SJCRH30 (cell line): ENCODE measurements around the gene CTF1. TPM values are rescaled to one million over a fixed set of nuclear protein-coding genes. Genes with fewer than 3 reads are reported as not detected.
A peak's percentile ranks its signal among the peaks of the same experiment; 100 is the strongest.

ENCODE experiments used
- DNase-seq, 2 experiments: peaks; one replicate each; pipeline ENCODE4 v3.0.0-alpha.2; 2015 to 2020
- H3K27ac ChIP-seq: fragments of 250-450 bp; sonication (Bioruptor Pico); 2 replicates; pipeline ENCODE4 v1.5.1; 2020; ENCODE audit warnings: mild to moderate bottlenecking, moderate library complexity
- H3K27me3 ChIP-seq: fragments of 250-450 bp; sonication (Bioruptor Pico); 2 replicates; pipeline ENCODE4 v1.5.1; 2020; ENCODE audit warnings: mild to moderate bottlenecking, moderate library complexity
- H3K36me3 ChIP-seq: fragments of 250-450 bp; sonication (Bioruptor Pico); 2 replicates; pipeline ENCODE4 v1.5.1; 2020; ENCODE audit warnings: mild to moderate bottlenecking, moderate library complexity
- H3K4me1 ChIP-seq: fragments of 250-450 bp; sonication (Bioruptor Pico); 2 replicates; pipeline ENCODE4 v1.5.1; 2020; ENCODE audit warnings: mild to moderate bottlenecking, moderate library complexity
- H3K4me3 ChIP-seq: fragments of 250-450 bp; sonication (Bioruptor Pico); 2 replicates; pipeline ENCODE4 v1.5.1; 2020; ENCODE audit warnings: mild to moderate bottlenecking, moderate library complexity
- H3K9me3 ChIP-seq: fragments of 250-450 bp; sonication (Bioruptor Pico); replicated peaks from 2 replicates; pipeline ENCODE4 v1.5.1; 2020; ENCODE audit warnings: mild to moderate bottlenecking, moderate library complexity
- total RNA-seq: library from RNA; depleted of rRNA; stranded (reverse); fragments of >200 nt; shearing (Covaris generic); gene quantifications from 2 replicates; pipeline ENCODE4 v1.2.3, GENCODE V29; 2014

CTF1 gene
- total RNA-seq, 1 experiment from 2014 or later, result 1.4 TPM

DNA sequence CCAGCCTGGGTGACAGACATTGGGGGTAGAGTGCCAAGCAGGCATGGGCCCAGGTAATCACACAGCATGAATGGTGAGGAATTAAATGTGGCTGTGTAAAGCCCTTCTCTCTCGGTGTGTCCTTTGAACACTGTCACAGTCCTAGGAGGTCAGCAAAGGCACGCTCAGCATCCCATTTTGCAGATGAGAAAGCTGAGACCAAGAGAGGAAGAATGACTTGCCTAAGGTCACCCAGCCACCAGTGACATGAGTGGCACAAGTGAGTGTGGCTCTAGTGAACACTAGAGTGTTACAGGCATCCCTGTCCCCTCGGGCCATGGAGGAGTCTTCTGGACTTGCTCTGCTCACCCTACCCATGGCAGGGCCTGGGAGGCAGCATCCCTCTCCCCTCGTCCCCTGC, 10.7 kb downstream of the CTF1 start:
- no peaks in the 10 kb centered on the region for H3K9me3 ChIP-seq
- no peaks in the 10 kb centered on the region for H3K36me3 ChIP-seq
- H3K27ac ChIP-seq, result no peak overlapping the region
- H3K27me3 ChIP-seq, result peaks cover 3% of the 10 kb centered on the region; the same call in 1 of the 2 replicates
- DNase-seq, result no peak
- H3K4me3 ChIP-seq, result no peak overlapping the region
- peaks cover 2% of the 10 kb centered on the region; the same call in 1 of the 2 replicates for H3K4me1 ChIP-seq

GRCh38 chr16:30910427-30911029, 14.1 kb downstream of the CTF1 start:
- no peak overlapping the region for H3K27ac ChIP-seq

DNA sequence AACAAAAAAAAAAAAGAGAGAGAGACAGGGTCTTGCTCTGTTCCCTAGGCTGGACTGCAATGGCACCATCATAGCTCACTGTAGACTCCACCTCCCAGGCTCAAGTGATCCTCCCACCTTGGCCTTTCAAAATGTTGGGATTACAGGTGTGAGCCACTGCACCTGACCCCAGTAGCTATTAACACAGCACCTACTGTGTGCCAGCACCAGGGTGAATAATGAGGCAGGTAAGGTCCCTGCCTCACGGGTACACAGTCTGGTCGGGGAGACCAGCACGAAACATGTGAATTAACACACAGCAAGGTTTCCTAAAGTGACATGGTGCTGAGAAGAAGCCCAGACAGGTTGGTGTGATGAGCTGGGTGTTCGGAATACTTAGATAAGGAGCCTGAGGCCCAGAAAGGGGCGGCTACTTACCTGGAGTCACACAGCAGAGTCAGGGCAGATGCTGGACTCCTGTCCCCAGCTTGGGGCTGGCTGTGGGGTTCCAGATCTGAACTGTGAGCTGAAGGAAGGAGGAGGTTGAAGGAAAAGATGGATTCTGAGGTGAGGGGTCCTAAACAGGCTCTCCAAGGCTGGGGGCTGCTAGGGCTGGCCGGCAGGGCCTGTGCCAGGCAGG, 16.5 kb downstream of the CTF1 start:
- Histone ChIP-seq H3K9me3 (no peaks in the 10 kb centered on the region), H3K4me3 (no peak overlapping the region), H3K36me3 (no peaks in the 10 kb centered on the region), H3K27ac (no peak overlapping the region), H3K4me1 (no peaks in the 10 kb centered on the region), H3K27me3 (peaks cover 3% of the 10 kb centered on the region; the same call in 1 of the 2 replicates)
- no peak for DNase-seq

More at GRCh38 chr16:30910427-30911029, 14.1 kb downstream of the CTF1 start:
- no peak overlapping the region for H3K4me3 ChIP-seq
- DNase-seq, result no peak
- H3K9me3 ChIP-seq, result no peaks in the 10 kb centered on the region
- peaks cover 3% of the 10 kb centered on the region; the same call in 1 of the 2 replicates for H3K27me3 ChIP-seq
- peaks cover 2% of the 10 kb centered on the region; the same call in 1 of the 2 replicates for H3K4me1 ChIP-seq
- H3K36me3 ChIP-seq, result no peaks in the 10 kb centered on the region

DNA sequence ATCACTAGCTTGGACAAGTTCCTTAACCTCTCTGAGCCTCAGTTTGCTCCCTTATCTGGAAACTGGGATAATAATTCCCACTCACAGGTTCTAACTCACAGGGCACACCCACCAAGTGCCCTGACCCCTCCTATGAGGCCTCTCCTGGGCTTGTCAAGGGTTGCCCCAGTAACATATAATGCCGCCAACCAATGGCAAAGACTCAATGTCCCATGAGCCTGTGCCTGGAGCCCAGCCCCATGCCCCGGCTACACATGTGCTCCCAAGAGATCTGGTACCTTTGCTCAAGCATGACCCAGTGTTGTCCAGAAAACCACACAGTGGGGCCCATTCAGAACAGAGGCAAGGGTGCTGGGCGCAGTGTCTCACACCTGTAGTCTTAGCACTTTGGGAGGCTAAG, 18.4 kb downstream of the CTF1 start:
- Histone ChIP-seq H3K4me1 (no peaks in the 10 kb centered on the region), H3K27ac (no peak overlapping the region)
- DNase-seq, result no peak

DNA sequence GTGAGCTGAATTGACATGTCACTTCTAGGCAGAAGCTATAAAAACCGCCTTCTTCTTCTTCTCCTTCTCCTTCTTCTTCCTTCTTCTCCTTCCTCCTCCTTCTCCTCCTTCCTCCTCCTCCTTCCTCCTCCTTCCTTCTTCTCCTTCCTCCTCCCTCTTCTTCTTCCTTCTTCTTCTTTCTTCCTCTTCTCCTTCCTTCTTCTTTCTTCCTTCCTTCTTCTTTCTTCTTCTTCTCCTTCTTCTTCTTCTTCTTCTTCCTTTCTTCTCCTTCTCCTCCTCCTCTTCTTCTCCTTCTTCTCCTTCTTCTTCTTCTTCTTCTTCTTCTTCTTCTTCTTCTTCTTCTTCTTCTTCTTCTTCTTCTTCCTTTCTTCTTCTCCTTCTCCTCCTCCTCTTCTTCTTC, 22.2 kb downstream of the CTF1 start:
- Histone ChIP-seq H3K4me3 (no peak overlapping the region), H3K9me3 (no peaks in the 10 kb centered on the region), H3K4me1 (no peaks in the 10 kb centered on the region), H3K36me3 (no peaks in the 10 kb centered on the region), H3K27ac (no peak overlapping the region), H3K27me3 (no peaks in the 10 kb centered on the region)
- no peak for DNase-seq

More for the DNA sequence above, 18.4 kb downstream of the CTF1 start:
- peaks cover 3% of the 10 kb centered on the region; the same call in 1 of the 2 replicates for H3K27me3 ChIP-seq
- H3K4me3 ChIP-seq, result no peak overlapping the region
- H3K9me3 ChIP-seq, result no peaks in the 10 kb centered on the region
- no peaks in the 10 kb centered on the region for H3K36me3 ChIP-seq

- Histone ChIP-seq H3K9me3 (no peaks in the 10 kb centered on the region), H3K4me3 (no peak overlapping the region), H3K36me3 (no peaks in the 10 kb centered on the region), H3K27ac (no peak overlapping the region), H3K4me1 (no peaks in the 10 kb centered on the region), H3K27me3 (no peaks in the 10 kb centered on the region)
- DNase-seq, result no peak
Measured at GRCh38 chr16:30920891-30921290, 24.5 kb downstream of the CTF1 start.

- no peak for DNase-seq
- no peaks in the 10 kb centered on the region for H3K27me3 ChIP-seq
- H3K36me3 ChIP-seq, result no peaks in the 10 kb centered on the region
- no peak overlapping the region for H3K27ac ChIP-seq
- H3K4me1 ChIP-seq, result no peaks in the 10 kb centered on the region
- H3K9me3 ChIP-seq, result no peaks in the 10 kb centered on the region
- H3K4me3 ChIP-seq, result no peak overlapping the region
Measured at GRCh38 chr16:30921459-30921747, 25.0 kb downstream of the CTF1 start.

GRCh38 chr16:30921748-30922419, 25.5 kb downstream of the CTF1 start:
- Histone ChIP-seq H3K9me3 (no peaks in the 10 kb centered on the region), H3K27ac (peak overlapping the region; percentile 41), H3K36me3 (no peaks in the 10 kb centered on the region), H3K4me1 (no peaks in the 10 kb centered on the region), H3K27me3 (no peaks in the 10 kb centered on the region), H3K4me3 (peak overlapping the region; percentile 89)
- DNase-seq, result peak; percentile 89 to 93

DNA sequence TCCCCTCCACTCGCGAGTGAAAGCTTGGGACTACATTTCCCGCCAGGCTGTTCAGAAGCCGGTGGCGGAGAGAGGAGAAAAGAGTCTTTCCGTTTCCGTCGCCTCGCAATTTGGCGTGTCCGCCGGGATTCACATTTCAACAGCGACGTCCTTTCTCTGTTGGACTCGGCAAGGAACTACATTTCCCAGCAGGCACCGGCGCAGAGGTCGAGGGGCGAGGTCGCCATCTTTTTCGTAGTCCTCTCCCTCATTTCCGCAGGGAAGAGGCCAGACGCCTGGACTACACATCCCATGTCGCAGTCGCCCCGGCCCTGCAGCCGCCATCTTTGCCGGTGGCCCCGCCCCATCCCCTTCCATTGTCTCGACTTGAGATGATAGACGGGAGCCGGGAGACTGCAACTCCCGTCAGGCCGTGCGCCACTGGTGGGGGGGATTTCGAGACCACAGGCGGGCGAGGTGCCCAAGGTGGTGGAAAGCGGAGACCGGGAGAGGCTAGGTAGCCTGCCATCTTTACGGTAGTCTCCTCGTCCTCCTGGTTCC, 26.1 kb downstream of the CTF1 start:
- Histone ChIP-seq H3K4me1 (no peaks in the 10 kb centered on the region), H3K27me3 (no peaks in the 10 kb centered on the region), H3K36me3 (no peaks in the 10 kb centered on the region), H3K27ac (peak overlapping the region; percentile 88), H3K9me3 (no peaks in the 10 kb centered on the region), H3K4me3 (peak overlapping the region; percentile 89)
- peak; percentile 99 for DNase-seq

DNA sequence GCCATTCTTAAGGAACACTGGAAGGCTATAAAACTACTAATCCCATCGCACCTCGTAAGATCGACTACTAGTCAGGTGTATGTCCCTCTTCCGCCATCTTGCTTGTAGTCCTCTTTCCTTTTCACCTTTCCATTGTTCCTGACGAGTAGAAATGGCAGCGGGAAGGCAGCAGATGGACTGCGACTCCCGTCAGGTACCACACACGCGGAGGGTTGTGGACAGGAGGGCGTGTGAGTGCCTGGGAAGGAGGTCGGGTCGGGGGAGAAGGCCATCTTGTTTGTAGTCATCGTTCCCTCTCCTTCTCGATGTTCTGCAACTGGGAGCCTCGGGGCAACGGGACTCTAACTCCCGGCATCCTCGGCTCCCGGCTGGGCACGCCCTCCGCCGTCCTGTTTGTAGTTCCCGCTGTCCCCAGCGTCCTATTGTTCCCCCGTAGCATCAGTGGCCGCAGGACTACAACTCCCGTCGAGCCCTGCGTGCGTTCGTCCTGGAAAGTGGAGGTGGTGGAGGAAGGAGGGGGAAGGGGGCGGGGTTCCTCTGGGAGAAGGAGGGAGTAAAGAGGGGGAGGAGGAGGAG, 26.6 kb downstream of the CTF1 start:
- H3K27ac ChIP-seq, result peak overlapping the region; percentile 88
- H3K27me3 ChIP-seq, result no peaks in the 10 kb centered on the region
- peak overlapping the region; percentile 89 for H3K4me3 ChIP-seq
- DNase-seq, result peak; percentile 99
- no peaks in the 10 kb centered on the region for H3K9me3 ChIP-seq
- no peaks in the 10 kb centered on the region for H3K36me3 ChIP-seq
- H3K4me1 ChIP-seq, result no peaks in the 10 kb centered on the region

- Histone ChIP-seq H3K4me3 (peak within 1 kb of the TSS; percentile 89), H3K36me3 (no peaks in the 10 kb centered on the region), H3K27ac (peak within 1 kb of the TSS; percentile 88), H3K27me3 (no peaks in the 10 kb centered on the region), H3K9me3 (no peaks in the 10 kb centered on the region), H3K4me1 (no peaks in the 10 kb centered on the region)
- DNase-seq, result no peak
Measured at GRCh38 chr16:30923554-30924075, 27.2 kb downstream of the CTF1 start, which contains the start of gene FBXL19. FBXL19 (plus strand) TSS chr16:30923572; CDS start chr16:30925755, 2,183 bp downstream.

- DNase-seq, result no peak
- H3K27ac ChIP-seq, result no peak overlapping the region
- H3K9me3 ChIP-seq, result no peaks in the 10 kb centered on the region
- H3K36me3 ChIP-seq, result no peaks in the 10 kb centered on the region
- no peaks in the 10 kb centered on the region for H3K27me3 ChIP-seq
- H3K4me3 ChIP-seq, result peak overlapping the region; percentile 89
- no peaks in the 10 kb centered on the region for H3K4me1 ChIP-seq
Measured at GRCh38 chr16:30924076-30924912, 27.9 kb downstream of the CTF1 start.

- H3K9me3 ChIP-seq, result no peaks in the 10 kb centered on the region
- peak overlapping the region; percentile 89 for H3K4me3 ChIP-seq
- no peaks in the 10 kb centered on the region for H3K36me3 ChIP-seq
- no peaks in the 10 kb centered on the region for H3K27me3 ChIP-seq
- H3K27ac ChIP-seq, result no peak overlapping the region
- no peak for DNase-seq
- H3K4me1 ChIP-seq, result no peaks in the 10 kb centered on the region
Measured at GRCh38 chr16:30924913-30925631, 28.7 kb downstream of the CTF1 start.

DNA sequence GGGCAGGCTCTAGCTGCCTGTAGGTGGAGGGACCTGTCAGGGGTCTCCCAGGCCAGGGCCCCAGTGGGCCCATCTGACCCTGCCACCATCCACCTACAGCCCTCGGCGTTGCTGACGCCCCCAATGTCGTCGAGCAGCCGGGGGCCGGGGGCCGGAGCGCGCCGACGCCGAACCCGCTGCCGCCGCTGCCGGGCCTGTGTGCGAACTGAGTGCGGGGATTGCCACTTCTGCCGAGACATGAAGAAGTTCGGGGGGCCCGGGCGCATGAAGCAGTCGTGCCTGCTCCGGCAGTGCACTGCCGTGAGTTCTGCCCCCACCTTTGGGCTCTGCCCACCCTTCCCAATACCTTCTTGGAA, 29.2 kb downstream of the CTF1 start:
- Histone ChIP-seq H3K4me3 (no peak overlapping the region), H3K9me3 (no peaks in the 10 kb centered on the region), H3K36me3 (no peaks in the 10 kb centered on the region), H3K27ac (no peak overlapping the region), H3K27me3 (no peaks in the 10 kb centered on the region), H3K4me1 (no peaks in the 10 kb centered on the region)
- no peak for DNase-seq
